ENCODE results near the gene NCAM1. TPM values are rescaled to one million over a fixed set of nuclear protein-coding genes. Genes with fewer than 3 reads are reported as not detected.

The NCAM1 gene
- total and polyA plus RNA-seq, 2 experiments from 2014 or later = 0.76 to 1.6 TPM

GRCh38 chr11:112966561-112966960, 5.3 kb downstream of the NCAM1 start (continued):
- TF ChIP-seq REST (IDR thresholded peaks at IDR 0.05; ENCODE audit: unreplicated experiment) (no peak), EZH2phosphoT487 (IDR thresholded peaks at IDR 0.05; ENCODE audit: unreplicated experiment) (no peak), JUNB (IDR thresholded peaks at IDR 0.05; ENCODE audit: unreplicated experiment) (no peak), EZH2 (IDR thresholded peaks at IDR 0.05; ENCODE audit: low read depth, unreplicated experiment) (no peak), CREB1 (CRISPR knock-in tag; IDR thresholded peaks at IDR 0.05; ENCODE audit: low read depth) (no peak), ZNF331 (CRISPR knock-in tag; IDR thresholded peaks at IDR 0.05; ENCODE audit: low read depth) (no peak), STAT1 (IDR thresholded peaks at IDR 0.05; ENCODE audit: unreplicated experiment) (no peak)

GRCh38 chr11:112967082-112967481, 5.9 kb downstream of the NCAM1 start:
- TF ChIP-seq POLR2AphosphoS5 (IDR thresholded peaks at IDR 0.05; ENCODE audit: low read depth) = no peak
- TF ChIP-seq CREB1 (CRISPR knock-in tag; IDR thresholded peaks at IDR 0.05; ENCODE audit: low read depth) = no peak
- no peak for TF ChIP-seq JUNB (IDR thresholded peaks at IDR 0.05; ENCODE audit: unreplicated experiment)
- no peak for TF ChIP-seq STAT1 (IDR thresholded peaks at IDR 0.05; ENCODE audit: unreplicated experiment)
- DNase-seq (ENCODE audit: low spot score) (no peak), ATAC-seq (no peak)
- H3K27ac ChIP-seq (ENCODE audit: low read depth) = no peak overlapping the region
- no peaks in the 10 kb centered on the region for H4K20me1 ChIP-seq (replicated peaks; ENCODE audit: insufficient read depth)
- Mint-ChIP-seq H3K27me3 (ENCODE audit: insufficient read depth, low read depth, poor library complexity) (peaks cover 14% of the 10 kb centered on the region), H3K9me3 (no peaks in the 10 kb centered on the region; the same call in 2 of the 3 replicates), H3K27ac (no peak overlapping the region), H3K36me3 (ENCODE audit: low read depth) (no peaks in the 10 kb centered on the region), H3K4me3 (no peak overlapping the region), H3K4me1 (peaks cover 14% of the 10 kb centered on the region)
- no peaks in the 10 kb centered on the region for H3K79me2 ChIP-seq (replicated peaks; ENCODE audit: insufficient read depth)
- H3K4me2 ChIP-seq = no peak overlapping the region
- no peaks in the 10 kb centered on the region for H3F3A ChIP-seq (replicated peaks; ENCODE audit: low read depth)
- H3K27me3 ChIP-seq (ENCODE audit: insufficient read depth) = peaks cover 37% of the 10 kb centered on the region
- H3K4me3 ChIP-seq = no peak overlapping the region
- no peaks in the 10 kb centered on the region for H3K9me2 ChIP-seq (ENCODE audit: insufficient read depth)
- H3K4me1 ChIP-seq (ENCODE audit: insufficient read depth) = peaks cover 18% of the 10 kb centered on the region
- H3K36me3 ChIP-seq (ENCODE audit: insufficient read depth) = no peaks in the 10 kb centered on the region
- H2AFZ ChIP-seq = no peak overlapping the region

DNA sequence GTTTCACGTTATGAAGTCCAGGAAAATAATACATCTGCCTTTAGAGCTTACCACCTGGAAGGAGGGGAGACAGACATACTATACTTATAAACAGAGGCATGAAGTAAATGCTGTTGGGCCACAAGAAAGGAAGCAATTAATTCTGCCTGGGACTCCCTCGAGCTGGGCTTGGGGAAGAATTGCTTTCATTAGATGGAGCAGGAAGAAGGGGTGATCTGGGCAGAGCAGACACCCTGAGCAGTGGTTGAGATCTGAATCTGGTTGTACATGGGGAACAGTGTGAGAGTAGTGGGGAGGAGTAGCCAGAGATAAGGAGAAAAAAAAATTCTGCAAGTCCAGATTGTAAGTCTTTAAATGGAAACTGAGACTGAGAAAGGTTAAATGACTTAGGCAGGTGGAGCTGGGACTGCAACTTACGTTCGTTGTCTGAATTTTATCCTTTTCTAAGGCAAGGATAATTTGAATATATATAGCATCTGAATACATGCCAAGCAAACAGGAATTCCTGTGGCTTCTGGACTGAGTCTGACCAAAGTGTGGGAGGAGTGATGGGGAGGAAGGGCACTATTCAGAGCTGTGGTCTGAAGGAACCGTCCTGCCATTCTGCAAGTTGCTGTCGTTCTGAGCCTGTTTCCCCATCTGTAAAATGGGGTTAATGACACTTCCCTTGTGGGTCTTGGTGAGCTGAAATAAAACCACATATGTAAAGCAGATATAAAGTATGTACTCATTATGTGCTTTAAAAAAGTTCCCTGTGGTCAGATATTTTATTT, 7.9 kb downstream of the NCAM1 start:
- Mint-ChIP-seq H3K4me3 (no peak overlapping the region), H3K27me3 (ENCODE audit: insufficient read depth, low read depth, poor library complexity) (peaks cover 2% of the 10 kb centered on the region), H3K4me1 (peaks cover 12% of the 10 kb centered on the region), H3K36me3 (ENCODE audit: low read depth) (no peaks in the 10 kb centered on the region), H3K9me3 (no peaks in the 10 kb centered on the region), H3K27ac (no peak overlapping the region)
- Histone ChIP-seq H3K27me3 (ENCODE audit: insufficient read depth) (peaks cover 16% of the 10 kb centered on the region), H3K27ac (ENCODE audit: low read depth) (no peak overlapping the region), H4K20me1 (replicated peaks; ENCODE audit: insufficient read depth) (no peaks in the 10 kb centered on the region), H3K9me2 (ENCODE audit: insufficient read depth) (no peaks in the 10 kb centered on the region), H2AFZ (no peak overlapping the region), H3K36me3 (ENCODE audit: insufficient read depth) (no peaks in the 10 kb centered on the region), H3K4me2 (no peak overlapping the region), H3K79me2 (replicated peaks; ENCODE audit: insufficient read depth) (no peaks in the 10 kb centered on the region), H3K4me1 (ENCODE audit: insufficient read depth) (peaks cover 14% of the 10 kb centered on the region), H3K4me3 (no peak overlapping the region), H3F3A (replicated peaks; ENCODE audit: low read depth) (no peaks in the 10 kb centered on the region)
- no peak for DNase-seq (ENCODE audit: low spot score)
- no peak for ATAC-seq
- no peak for TF ChIP-seq ZNF462 (CRISPR knock-in tag; IDR thresholded peaks at IDR 0.05)
